HL-60 (cell line): ENCODE results near the gene IRF2.

Source experiments
- DNase-seq, 2 experiments: peaks; one replicate each; pipeline ENCODE4 v3.0.0-alpha.2; 2010 to 2020; ENCODE audit warnings: low read depth in 1 of 2, low spot score in 1 of 2
- H3K27ac ChIP-seq: fragments of 250-450 bp; sonication (Bioruptor Pico); replicated peaks from 2 replicates; pipeline ENCODE4 v1.5.1; 2020; ENCODE audit warnings: mild to moderate bottlenecking, moderate library complexity
- H3K27me3 ChIP-seq: fragments of 250-450 bp; sonication (Bioruptor Pico); 2 replicates; pipeline ENCODE4 v1.5.1; 2021; ENCODE audit warnings: mild to moderate bottlenecking, moderate library complexity; ENCODE audit not compliant: insufficient read depth, poor library complexity, severe bottlenecking
- H3K4me3 ChIP-seq: replicated peaks from 2 replicates; pipeline ENCODE4 v1.5.1; 2011; ENCODE audit warnings: mild to moderate bottlenecking, control low read depth, low read length; ENCODE audit not compliant: insufficient read depth
- CTCF ChIP-seq: IDR thresholded peaks from one replicate; pipeline ENCODE4 v1.5.1; 2011; ENCODE audit warnings: low read length, control low read depth, inconsistent platforms; ENCODE audit not compliant: insufficient read depth
- GABPA ChIP-seq: IDR thresholded peaks from 2 replicates; pipeline ENCODE4 v1.6.1; 2012; ENCODE audit warnings: low read depth
- POLR2AphosphoS5 ChIP-seq: IDR thresholded peaks from 2 replicates; pipeline ENCODE4 v1.6.1; 2012; ENCODE audit warnings: low read depth
- REST ChIP-seq: IDR thresholded peaks from 2 replicates; pipeline ENCODE4 v1.6.1; 2012; ENCODE audit warnings: low read depth; ENCODE audit not compliant: insufficient replicate concordance
- SPI1 ChIP-seq: IDR thresholded peaks from 2 replicates; pipeline ENCODE4 v1.6.1; 2012; ENCODE audit warnings: low read depth, mild to moderate bottlenecking, borderline replicate concordance

Gene IRF2

GRCh38 chr4:184437565-184438265 is 36.6 kb downstream of the IRF2 start:
- H3K4me3 ChIP-seq, result no peak overlapping the region
- peak in 1 of 2 experiments; percentile 42 for DNase-seq

GRCh38 chr4:184434501-184435066 is 39.8 kb downstream of the IRF2 start:
- TF ChIP-seq POLR2AphosphoS5 (no peak), REST (no peak), SPI1 (no peak), CTCF (no peak), GABPA (no peak)
- no peaks in the 10 kb centered on the region for H3K27me3 ChIP-seq
- H3K4me3 ChIP-seq, result no peak overlapping the region
- H3K27ac ChIP-seq, result no peak overlapping the region
- no peak for DNase-seq

More at GRCh38 chr4:184437565-184438265, 36.6 kb downstream of the IRF2 start:
- H3K27me3 ChIP-seq, result no peaks in the 10 kb centered on the region
- no peak for TF ChIP-seq CTCF
- TF ChIP-seq SPI1, result no peak; the same call in 1 of the 2 replicates
- TF ChIP-seq GABPA, result no peak
- TF ChIP-seq REST, result no peak
- TF ChIP-seq POLR2AphosphoS5, result no peak
- peak overlapping the region; percentile 39 for H3K27ac ChIP-seq

GRCh38 chr4:184434021-184434420 is 40.3 kb downstream of the IRF2 start:
- Histone ChIP-seq H3K4me3 (no peak overlapping the region), H3K27me3 (no peaks in the 10 kb centered on the region), H3K27ac (no peak overlapping the region)
- DNase-seq, result no peak
- TF ChIP-seq REST (no peak), GABPA (no peak), CTCF (no peak), POLR2AphosphoS5 (no peak), SPI1 (no peak)
